Measurements from ENCODE around the gene SLC39A9. TPM values are rescaled to one million over a fixed set of nuclear protein-coding genes. Genes with fewer than 3 reads are reported as not detected.

The SLC39A9 gene
- total and polyA plus RNA-seq, 2 of the 4 experiments (the other 2 are of a cell fraction): 41.4 to 168 TPM

DNA sequence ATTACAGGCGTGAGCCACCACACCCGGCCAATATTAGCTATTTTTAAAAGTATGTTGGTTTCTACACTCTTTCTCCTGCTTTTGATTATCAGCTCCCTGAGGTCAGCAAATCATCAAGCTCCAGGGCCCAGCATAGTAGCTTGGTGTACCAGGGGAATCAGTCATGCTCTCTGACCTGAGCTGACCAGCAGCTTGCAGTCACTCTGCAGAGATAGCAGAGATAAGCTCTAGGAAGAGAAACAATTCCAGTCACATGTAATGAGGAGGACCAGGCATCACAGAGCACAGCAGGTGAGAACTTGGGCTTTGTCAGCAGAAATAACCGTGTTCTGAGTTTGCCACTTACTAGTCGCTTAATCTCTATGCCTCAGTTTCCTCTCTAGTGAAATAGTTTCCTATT is 94.5 kb downstream of the SLC39A9 start:
- no CpG with 5 or more reads among the region's 4 CpGs for WGBS, 2 experiments (ENCODE audit: extremely low coverage in 2 of 2, insufficient read length in 1 of 2)
- no peak for ATAC-seq (ENCODE audit: low read depth)
- H2AK9ac ChIP-seq (replicated peaks; ENCODE audit: low read depth, low read length, poor library complexity): no peak overlapping the region
- no peak for DNase-seq
- dilution Hi-C loops (cut with HindIII; ENCODE audit: low sequenced_read_pairs, unreplicated experiment) (no loop called here), intact Hi-C loops (cut with micrococcal nuclease) (no loop called here), in situ Hi-C loops (cut with MboI; ENCODE audit: low sequenced_read_pairs) (no loop called here)
- peaks cover 58% of the 10 kb centered on the region for H3K27me3 ChIP-seq (ENCODE audit: control insufficient read depth, insufficient read depth, low read length)
- H3K4ac ChIP-seq (ENCODE audit: low read depth, low read length): no peak overlapping the region
- no peak overlapping the region for H3K14ac ChIP-seq (replicated peaks; ENCODE audit: low read depth, low read length)
- H3K9ac ChIP-seq (ENCODE audit: low read depth, low read length): no peak overlapping the region
- H3K9me1 ChIP-seq (ENCODE audit: insufficient read depth, low read length): no peaks in the 10 kb centered on the region
- H2AFZ ChIP-seq (replicated peaks; ENCODE audit: low read length, poor library complexity): no peak overlapping the region
- H4K91ac ChIP-seq (ENCODE audit: insufficient read depth, low read depth, low read length): no peak overlapping the region
- H2BK120ac ChIP-seq (ENCODE audit: low read depth, low read length): no peak overlapping the region
- no peak overlapping the region for H4K5ac ChIP-seq (ENCODE audit: low read depth, low read length)
- H3K4me3 ChIP-seq (ENCODE audit: insufficient read depth, low read depth, low read length): no peak overlapping the region
- no peak overlapping the region for H3K4me2 ChIP-seq (ENCODE audit: low read depth, low read length)
- H2BK5ac ChIP-seq (ENCODE audit: low read depth, low read length, poor library complexity, severe bottlenecking): no peak overlapping the region
- no TSS peak for BruUV-seq (replicated peaks)
- no peak overlapping the region for H2BK20ac ChIP-seq (ENCODE audit: low read depth, low read length)
- H3K56ac ChIP-seq (ENCODE audit: extremely low read depth, insufficient read depth, low read length): no peak overlapping the region
- H3K27ac ChIP-seq (ENCODE audit: insufficient read depth, low read length): no peak overlapping the region
- no peak overlapping the region for H3K23ac ChIP-seq (ENCODE audit: low read depth, low read length)
- H3K9me3 ChIP-seq (ENCODE audit: control insufficient read depth, insufficient read depth, low read length): no peaks in the 10 kb centered on the region
- H2BK15ac ChIP-seq (ENCODE audit: low read depth, low read length): no peak overlapping the region
- no peak overlapping the region for H4K8ac ChIP-seq (ENCODE audit: low read depth in 2 of 2, low read length in 2 of 2)
- no peak for TF ChIP-seq POLR2A (IDR thresholded peaks at IDR 0.05; ENCODE audit: low read depth, low read length)
- no peak for TF ChIP-seq MAFK (IDR thresholded peaks at IDR 0.05; ENCODE audit: low read depth, low read length)
- TF ChIP-seq CEBPB (IDR thresholded peaks at IDR 0.05; ENCODE audit: low read depth, low read length): no peak
- no peak for TF ChIP-seq RCOR1 (IDR thresholded peaks at IDR 0.05; ENCODE audit: insufficient replicate concordance, low read length)
- TF ChIP-seq RAD21 (IDR thresholded peaks at IDR 0.05; ENCODE audit: low read length): no peak
- no peak for TF ChIP-seq RFX5 (IDR thresholded peaks at IDR 0.05; ENCODE audit: low read depth, low read length)
- TF ChIP-seq SMC3 (IDR thresholded peaks at IDR 0.05; ENCODE audit: low read depth, low read length): no peak
- TF ChIP-seq, protein P1, sequence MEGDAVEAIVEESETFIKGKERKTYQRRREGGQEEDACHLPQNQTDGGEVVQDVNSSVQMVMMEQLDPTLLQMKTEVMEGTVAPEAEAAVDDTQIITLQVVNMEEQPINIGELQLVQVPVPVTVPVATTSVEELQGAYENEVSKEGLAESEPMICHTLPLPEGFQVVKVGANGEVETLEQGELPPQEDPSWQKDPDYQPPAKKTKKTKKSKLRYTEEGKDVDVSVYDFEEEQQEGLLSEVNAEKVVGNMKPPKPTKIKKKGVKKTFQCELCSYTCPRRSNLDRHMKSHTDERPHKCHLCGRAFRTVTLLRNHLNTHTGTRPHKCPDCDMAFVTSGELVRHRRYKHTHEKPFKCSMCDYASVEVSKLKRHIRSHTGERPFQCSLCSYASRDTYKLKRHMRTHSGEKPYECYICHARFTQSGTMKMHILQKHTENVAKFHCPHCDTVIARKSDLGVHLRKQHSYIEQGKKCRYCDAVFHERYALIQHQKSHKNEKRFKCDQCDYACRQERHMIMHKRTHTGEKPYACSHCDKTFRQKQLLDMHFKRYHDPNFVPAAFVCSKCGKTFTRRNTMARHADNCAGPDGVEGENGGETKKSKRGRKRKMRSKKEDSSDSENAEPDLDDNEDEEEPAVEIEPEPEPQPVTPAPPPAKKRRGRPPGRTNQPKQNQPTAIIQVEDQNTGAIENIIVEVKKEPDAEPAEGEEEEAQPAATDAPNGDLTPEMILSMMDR (conservative IDR thresholded peaks at IDR 0.05; ENCODE audit: low read depth, low read length): no peak
- no peak for TF ChIP-seq CHD1 (IDR thresholded peaks at IDR 0.05; ENCODE audit: low read depth, low read length)
- no peak for TF ChIP-seq MAZ (IDR thresholded peaks at IDR 0.05; ENCODE audit: borderline replicate concordance, low read depth, low read length)
- TF ChIP-seq FOS (IDR thresholded peaks at IDR 0.05; ENCODE audit: low read depth, low read length): no peak
- no peak for TF ChIP-seq MXI1 (IDR thresholded peaks at IDR 0.05; ENCODE audit: borderline replicate concordance, low read depth, low read length)
- TF ChIP-seq BHLHE40 (IDR thresholded peaks at IDR 0.05; ENCODE audit: low read depth, low read length): no peak
- TF ChIP-seq NFE2L2 (IDR thresholded peaks at IDR 0.05; ENCODE audit: low read depth, low read length): no peak
- TF ChIP-seq, protein P2, sequence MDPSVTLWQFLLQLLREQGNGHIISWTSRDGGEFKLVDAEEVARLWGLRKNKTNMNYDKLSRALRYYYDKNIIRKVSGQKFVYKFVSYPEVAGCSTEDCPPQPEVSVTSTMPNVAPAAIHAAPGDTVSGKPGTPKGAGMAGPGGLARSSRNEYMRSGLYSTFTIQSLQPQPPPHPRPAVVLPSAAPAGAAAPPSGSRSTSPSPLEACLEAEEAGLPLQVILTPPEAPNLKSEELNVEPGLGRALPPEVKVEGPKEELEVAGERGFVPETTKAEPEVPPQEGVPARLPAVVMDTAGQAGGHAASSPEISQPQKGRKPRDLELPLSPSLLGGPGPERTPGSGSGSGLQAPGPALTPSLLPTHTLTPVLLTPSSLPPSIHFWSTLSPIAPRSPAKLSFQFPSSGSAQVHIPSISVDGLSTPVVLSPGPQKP (IDR thresholded peaks at IDR 0.05; ENCODE audit: borderline replicate concordance, low read depth, low read length): no peak
- no peak overlapping the region for H2AK5ac ChIP-seq (ENCODE audit: low read depth, low read length)
- H3K79me1 ChIP-seq (ENCODE audit: low read depth in 1 of 2, low read length in 2 of 2): no peaks in the 10 kb centered on the region
- no peak overlapping the region for H3K18ac ChIP-seq (ENCODE audit: low read depth, low read length)
- POLR2A ChIA-PET (ENCODE audit: unreplicated experiment): no interaction called here
- CTCF ChIA-PET: no interaction called here
- H4K20me1 ChIP-seq (ENCODE audit: insufficient read depth, low read length): no peaks in the 10 kb centered on the region
- H3K4me1 ChIP-seq (ENCODE audit: control insufficient read depth, insufficient read depth, low read length): no peaks in the 10 kb centered on the region
- H3K36me3 ChIP-seq (ENCODE audit: control insufficient read depth, insufficient read depth, low read length): no peaks in the 10 kb centered on the region
